ENCODE results near the gene PTCSC3.

Gene PTCSC3

GRCh38 chr14:36176524-36176923 lies at the start of gene PTCSC3:
PTCSC3 (minus strand) TSS chr14:36176722.
- DNase-seq (ENCODE audit: low read depth in 2 of 3, low spot score in 1 of 3), result no peak

DNA sequence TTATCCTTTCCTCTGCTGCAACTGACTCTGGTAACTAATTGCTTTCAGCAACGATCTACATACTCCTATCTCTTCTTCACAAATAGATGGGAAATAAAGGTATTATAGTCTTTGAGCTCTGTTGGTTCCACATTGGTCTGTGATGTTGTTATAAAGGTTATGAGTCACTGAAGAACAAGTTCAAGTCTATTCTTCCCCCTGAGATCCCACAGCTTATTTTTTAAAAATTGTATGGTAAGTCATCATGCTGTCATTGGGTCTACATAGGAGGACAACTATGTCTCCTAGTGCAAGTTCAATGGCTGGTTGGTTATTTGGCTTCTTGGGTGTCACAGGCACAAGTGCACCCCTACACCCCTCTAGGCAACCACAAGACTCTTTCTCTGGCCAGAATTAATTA lies 49.6 kb upstream of the PTCSC3 start:
- no peak for DNase-seq (ENCODE audit: low read depth in 2 of 3, low spot score in 1 of 3)

GRCh38 chr14:36224176-36224575 lies 47.7 kb upstream of the PTCSC3 start:
- DNase-seq (ENCODE audit: low read depth in 2 of 3, low spot score in 1 of 3), result no peak

DNA sequence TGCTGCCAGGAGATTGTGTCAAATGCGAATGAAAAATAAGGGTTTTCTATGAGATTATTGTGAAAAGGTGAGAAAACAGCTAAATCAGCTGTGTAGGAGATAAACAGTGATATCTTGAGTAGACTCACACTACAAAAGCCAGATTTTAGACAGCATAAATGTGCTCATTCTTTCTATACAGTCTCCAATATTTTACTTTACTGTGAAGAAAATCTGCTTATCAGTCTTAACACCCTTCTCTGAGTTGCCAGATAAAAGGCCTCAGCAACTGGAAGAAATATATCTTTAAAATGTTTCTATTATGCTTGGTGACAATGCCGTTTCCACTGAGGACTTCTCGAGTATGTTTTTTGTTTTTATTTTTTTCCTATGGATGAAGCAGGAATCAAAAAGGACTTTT lies 47.0 kb upstream of the PTCSC3 start:
- no peak for DNase-seq (ENCODE audit: low read depth in 2 of 3, low spot score in 1 of 3)

GRCh38 chr14:36222952-36223468 lies 46.5 kb upstream of the PTCSC3 start:
- no peak for DNase-seq (ENCODE audit: low read depth in 2 of 3, low spot score in 1 of 3)

- no peak for DNase-seq (ENCODE audit: low read depth in 2 of 3, low spot score in 1 of 3)
Measured at GRCh38 chr14:36222337-36222736, 45.8 kb upstream of the PTCSC3 start.

DNA sequence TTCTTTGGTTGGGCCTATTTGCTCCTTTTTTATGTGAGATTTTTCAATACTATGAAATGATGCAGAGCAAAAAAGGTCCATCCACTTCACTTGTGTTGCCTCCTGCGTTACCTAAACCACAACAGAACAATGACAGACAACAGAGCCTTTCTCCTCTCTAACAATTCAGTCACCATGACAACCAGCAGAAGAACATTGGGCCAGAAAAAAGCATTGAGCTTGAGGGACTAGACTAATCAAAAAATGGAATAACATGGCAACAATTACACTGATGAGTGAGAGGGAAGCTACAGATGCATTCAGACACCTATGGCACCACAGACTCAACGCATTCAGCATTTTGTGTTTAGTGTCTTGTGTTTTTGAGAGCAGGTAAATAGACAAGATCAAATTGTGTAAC lies 44.6 kb upstream of the PTCSC3 start:
- DNase-seq (ENCODE audit: low read depth in 2 of 3, low spot score in 1 of 3), result no peak

DNA sequence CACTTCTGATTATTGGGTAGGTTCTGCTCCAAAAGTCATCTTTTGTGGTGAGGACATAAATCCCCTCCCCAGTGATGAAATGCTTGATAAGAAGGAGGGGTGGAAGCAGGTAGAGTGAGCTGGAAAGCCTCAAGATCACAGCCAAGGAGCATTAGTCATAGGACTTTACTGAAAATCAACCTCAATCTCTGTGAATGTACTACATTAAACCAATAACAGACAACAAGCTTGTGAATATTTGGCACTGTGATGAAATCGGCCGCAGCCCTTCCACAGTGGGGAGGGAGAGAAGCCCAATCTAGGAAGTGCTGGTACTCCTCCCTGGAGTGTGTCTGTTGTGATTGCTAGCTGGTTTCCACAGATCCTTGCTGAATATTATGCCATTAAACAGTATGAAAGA lies 41.2 kb upstream of the PTCSC3 start:
- no peak for DNase-seq (ENCODE audit: low read depth in 2 of 3, low spot score in 1 of 3)

GRCh38 chr14:36217027-36217426 lies 40.5 kb upstream of the PTCSC3 start:
- DNase-seq (ENCODE audit: low read depth in 2 of 3, low spot score in 1 of 3), result no peak

DNA sequence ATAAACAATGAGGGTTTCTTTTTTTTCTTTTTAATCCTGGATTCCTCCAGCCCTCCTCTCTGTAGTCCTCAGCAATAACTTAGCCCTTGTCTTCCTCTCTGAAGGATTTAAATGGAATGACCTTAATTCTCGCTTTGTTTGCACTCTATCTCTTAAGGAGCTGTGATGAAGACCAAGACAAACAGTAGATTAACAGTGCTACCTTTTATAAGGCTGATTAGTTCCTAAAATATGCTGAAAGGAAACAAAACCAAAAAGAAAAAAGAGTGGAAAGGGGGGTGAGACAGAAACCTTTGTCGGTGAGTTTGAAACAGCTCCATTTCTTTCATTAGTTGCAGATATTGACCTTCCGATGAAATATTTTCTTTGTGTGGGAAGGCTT lies 38.7 kb upstream of the PTCSC3 start:
- no peak for DNase-seq (ENCODE audit: low read depth in 2 of 3, low spot score in 1 of 3)

GRCh38 chr14:36214476-36215216 lies 38.1 kb upstream of the PTCSC3 start:
- DNase-seq (ENCODE audit: low read depth in 2 of 3, low spot score in 1 of 3), result no peak

GRCh38 chr14:36212987-36213386 lies 36.5 kb upstream of the PTCSC3 start:
- DNase-seq (ENCODE audit: low read depth in 2 of 3, low spot score in 1 of 3), result no peak

DNA sequence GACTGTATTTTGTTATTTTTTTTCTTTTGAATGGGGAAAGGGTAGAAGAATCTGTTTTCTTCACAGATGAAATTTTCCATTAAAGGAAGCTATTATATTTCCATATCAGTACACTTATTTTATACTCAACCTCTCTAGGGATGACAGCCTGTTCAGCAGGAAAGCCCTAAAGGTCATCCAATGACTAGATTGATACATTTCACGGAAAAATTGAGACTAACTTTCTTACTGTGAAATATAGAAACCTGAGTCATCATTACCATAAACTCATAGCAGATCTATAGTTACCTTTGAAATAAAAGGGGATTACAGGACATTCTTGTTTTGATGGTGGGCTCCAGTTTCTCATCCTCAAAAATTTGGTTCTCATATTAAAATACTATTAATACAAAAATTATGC lies 36.1 kb upstream of the PTCSC3 start:
- DNase-seq (ENCODE audit: low read depth in 2 of 3, low spot score in 1 of 3), result no peak

DNA sequence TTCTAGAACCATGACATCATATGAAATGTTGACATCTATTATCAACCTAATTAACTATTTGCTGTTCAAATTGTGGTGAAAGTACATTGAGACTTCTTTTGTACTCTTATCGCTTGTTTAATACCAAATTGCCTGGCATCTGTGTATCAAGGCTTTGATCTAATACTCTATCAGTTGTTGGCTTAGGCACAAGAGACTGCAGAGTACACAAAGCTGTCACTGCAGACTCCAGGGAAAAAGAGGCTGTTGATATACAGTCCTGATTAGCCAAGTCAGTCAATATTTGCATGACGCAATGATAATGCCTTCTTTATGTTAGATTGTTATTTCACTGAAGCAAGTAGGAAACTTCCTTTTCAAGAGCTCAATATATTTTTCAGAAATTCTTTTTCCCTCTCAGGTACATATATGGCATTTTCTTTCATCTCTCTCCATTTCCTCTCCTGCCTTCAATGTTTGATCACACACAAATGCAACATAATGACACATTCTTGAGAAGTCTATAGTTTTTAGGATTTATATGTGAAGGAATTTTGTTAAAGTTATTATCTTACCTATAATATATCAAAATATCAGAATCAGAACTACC lies 32.3 kb upstream of the PTCSC3 start:
- no peak for DNase-seq (ENCODE audit: low read depth in 2 of 3, low spot score in 1 of 3)

- no peak for DNase-seq (ENCODE audit: low read depth in 2 of 3, low spot score in 1 of 3)
Measured at GRCh38 chr14:36207500-36207899, 31.0 kb upstream of the PTCSC3 start.

GRCh38 chr14:36204461-36205073 lies 28.0 kb upstream of the PTCSC3 start:
- no peak for DNase-seq (ENCODE audit: low read depth in 2 of 3, low spot score in 1 of 3)

- DNase-seq (ENCODE audit: low read depth in 2 of 3, low spot score in 1 of 3), result no peak
Measured at GRCh38 chr14:36198378-36198777, 21.9 kb upstream of the PTCSC3 start.

DNA sequence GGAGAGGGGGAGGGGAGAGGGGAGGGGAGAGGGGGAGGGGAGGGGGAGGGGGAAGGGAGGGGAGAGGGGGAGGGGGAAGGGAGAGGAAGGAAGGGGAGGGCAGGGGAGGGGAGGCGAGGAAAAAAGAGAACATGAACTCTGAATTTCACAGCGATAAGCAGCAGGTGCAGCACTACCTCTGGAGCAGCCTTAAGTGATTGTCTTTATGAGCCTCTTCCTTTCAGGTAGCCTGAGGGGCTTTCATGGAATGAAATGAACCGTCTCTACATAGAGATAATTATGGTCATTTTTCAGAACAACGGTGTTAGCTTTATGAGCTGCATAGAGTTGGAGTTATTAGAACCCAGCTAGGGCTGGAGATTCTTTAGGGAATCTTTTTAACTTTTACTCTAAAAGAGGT lies 18.1 kb upstream of the PTCSC3 start:
- no peak for DNase-seq (ENCODE audit: low read depth in 2 of 3, low spot score in 1 of 3)

DNA sequence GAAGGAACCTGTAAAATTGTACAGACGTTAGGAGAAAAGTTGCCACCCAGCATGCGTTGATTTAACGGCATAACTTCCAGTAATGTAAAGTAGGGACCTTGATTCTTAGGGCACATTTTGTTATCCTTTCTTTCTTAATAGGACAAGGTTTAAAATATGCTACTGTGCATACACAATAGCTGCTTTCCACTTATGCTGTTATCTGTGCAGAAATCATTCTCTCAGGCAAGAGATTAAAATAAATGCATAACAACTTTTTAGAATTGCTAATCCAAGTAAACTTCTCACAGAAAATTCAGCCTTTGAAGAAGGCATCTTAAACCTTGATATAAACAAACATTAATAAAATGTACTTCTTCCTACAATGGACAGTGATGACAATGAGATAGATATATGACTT lies 16.0 kb upstream of the PTCSC3 start:
- DNase-seq (ENCODE audit: low read depth in 2 of 3, low spot score in 1 of 3), result no peak

- no peak for DNase-seq (ENCODE audit: low read depth in 2 of 3, low spot score in 1 of 3)
Measured at GRCh38 chr14:36183402-36183801, 6.9 kb upstream of the PTCSC3 start.

- no peak for DNase-seq (ENCODE audit: low read depth in 2 of 3, low spot score in 1 of 3)
Measured at GRCh38 chr14:36181417-36181816, 4.9 kb upstream of the PTCSC3 start.

GRCh38 chr14:36177489-36177888 lies 967 bp upstream of the PTCSC3 start:
- DNase-seq (ENCODE audit: low read depth in 2 of 3, low spot score in 1 of 3), result no peak
